Choroid plexus epithelial cell (primary cell): ENCODE measurements around the gene P4HA2.
A peak's percentile ranks its signal among the peaks of the same experiment; 100 is the strongest.

Experiments
- DNase-seq: peaks from one replicate; pipeline ENCODE4 v3.0.0-alpha.2; 2010; ENCODE audit warnings: low read depth
- H3K4me3 ChIP-seq: 2 replicates; pipeline ENCODE4 v1.5.1; 2011; ENCODE audit warnings: low read depth, mild to moderate bottlenecking, control low read depth, low read length, moderate library complexity
- TF ChIP-seq, protein P1 (sequence below): conservative IDR thresholded peaks from 2 replicates; pipeline ENCODE4 v1.5.1; 2011; ENCODE audit warnings: low read depth, mild to moderate bottlenecking, control low read depth, inconsistent platforms, low read length, moderate library complexity

P4HA2 gene

DNA sequence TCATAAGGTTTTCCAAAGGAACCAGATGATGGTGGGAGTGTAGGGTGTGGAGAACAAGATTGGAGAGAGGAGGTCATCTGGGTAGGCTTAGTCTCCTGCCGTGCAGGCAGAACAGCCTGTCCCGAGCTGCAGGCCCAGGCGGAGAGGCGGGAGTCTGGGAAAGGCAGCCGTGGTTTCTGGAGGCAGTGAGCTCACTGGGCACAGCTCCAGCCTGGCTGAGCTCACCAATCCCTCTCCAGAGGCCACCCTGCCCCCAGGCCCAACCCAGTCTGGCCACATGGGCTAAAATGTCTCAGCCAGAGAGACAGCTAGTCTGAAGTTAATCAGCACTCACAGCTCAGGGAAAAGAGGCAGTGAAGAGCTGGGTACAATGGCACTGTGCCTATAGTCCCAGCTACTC is 12.3 kb downstream of the P4HA2 start:
- H3K4me3 ChIP-seq = no peak overlapping the region
- DNase-seq = peak; percentile 98
- TF ChIP-seq, protein P1, sequence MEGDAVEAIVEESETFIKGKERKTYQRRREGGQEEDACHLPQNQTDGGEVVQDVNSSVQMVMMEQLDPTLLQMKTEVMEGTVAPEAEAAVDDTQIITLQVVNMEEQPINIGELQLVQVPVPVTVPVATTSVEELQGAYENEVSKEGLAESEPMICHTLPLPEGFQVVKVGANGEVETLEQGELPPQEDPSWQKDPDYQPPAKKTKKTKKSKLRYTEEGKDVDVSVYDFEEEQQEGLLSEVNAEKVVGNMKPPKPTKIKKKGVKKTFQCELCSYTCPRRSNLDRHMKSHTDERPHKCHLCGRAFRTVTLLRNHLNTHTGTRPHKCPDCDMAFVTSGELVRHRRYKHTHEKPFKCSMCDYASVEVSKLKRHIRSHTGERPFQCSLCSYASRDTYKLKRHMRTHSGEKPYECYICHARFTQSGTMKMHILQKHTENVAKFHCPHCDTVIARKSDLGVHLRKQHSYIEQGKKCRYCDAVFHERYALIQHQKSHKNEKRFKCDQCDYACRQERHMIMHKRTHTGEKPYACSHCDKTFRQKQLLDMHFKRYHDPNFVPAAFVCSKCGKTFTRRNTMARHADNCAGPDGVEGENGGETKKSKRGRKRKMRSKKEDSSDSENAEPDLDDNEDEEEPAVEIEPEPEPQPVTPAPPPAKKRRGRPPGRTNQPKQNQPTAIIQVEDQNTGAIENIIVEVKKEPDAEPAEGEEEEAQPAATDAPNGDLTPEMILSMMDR = no peak

DNA sequence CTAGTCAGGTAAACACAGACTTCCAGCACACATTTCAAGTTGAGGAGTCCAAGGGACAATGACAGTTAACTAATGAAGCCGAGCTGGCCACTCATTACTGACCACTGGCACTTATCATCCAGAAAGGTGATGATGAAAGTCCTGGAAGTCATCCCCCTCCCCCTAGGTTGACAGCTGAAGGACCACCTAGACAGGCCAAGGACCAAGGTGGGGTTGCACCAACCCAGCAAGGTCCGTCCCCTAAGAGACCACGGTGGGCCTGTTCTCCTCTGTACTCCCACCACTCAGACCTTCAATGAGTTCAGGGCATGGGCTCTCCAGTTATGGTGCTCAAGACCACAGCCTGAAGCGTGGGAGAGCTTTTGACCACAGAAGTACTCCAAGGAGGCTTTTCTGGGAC is 13.2 kb downstream of the P4HA2 start:
- TF ChIP-seq, protein P1 = no peak
- no peak for DNase-seq

DNA sequence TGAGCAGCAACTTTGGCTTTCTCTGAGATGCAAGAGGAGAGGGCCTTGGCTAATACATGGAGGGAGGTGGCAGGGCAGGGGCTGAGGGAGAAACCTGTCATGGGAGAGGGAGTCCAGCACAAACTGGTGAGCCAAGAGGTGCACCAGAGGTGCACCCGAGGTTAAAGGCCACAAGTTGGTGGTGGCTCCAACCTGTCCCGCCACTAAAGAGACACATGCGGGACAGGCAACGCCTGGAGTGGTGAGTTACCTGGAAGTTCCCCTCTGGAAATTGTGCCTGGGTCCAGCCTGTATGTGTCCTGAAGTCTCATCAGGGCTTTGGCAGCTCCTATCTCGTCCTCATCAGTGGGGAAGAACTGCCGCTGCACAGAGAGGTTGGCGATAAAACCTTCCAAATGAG is 14.0 kb downstream of the P4HA2 start:
- no peak for DNase-seq
- TF ChIP-seq, protein P1 = no peak
- H3K4me3 ChIP-seq = no peak overlapping the region

More for the DNA sequence above, 13.2 kb downstream of the P4HA2 start:
- H3K4me3 ChIP-seq = no peak overlapping the region

DNA sequence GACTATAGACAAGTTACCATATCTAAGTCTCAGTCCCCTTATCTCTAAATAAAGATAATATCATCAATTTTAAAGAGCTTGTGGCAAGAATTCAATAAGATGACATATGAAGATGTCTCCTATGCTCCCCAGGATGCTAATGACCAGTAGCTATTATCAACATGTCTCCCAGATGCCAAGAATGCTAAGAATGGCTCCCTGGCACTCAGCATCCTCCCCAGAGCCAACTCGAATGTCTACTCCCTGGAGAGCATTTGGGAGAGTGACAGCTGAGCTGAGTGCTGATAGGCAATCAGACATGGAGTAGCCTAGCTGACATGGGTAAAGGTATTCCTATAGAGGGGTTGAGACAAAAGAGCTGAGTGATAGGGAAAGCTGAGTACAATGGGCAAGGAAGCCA is 15.9 kb downstream of the P4HA2 start:
- no peak overlapping the region for H3K4me3 ChIP-seq
- TF ChIP-seq, protein P1 = no peak
- peak; percentile 22 for DNase-seq

DNA sequence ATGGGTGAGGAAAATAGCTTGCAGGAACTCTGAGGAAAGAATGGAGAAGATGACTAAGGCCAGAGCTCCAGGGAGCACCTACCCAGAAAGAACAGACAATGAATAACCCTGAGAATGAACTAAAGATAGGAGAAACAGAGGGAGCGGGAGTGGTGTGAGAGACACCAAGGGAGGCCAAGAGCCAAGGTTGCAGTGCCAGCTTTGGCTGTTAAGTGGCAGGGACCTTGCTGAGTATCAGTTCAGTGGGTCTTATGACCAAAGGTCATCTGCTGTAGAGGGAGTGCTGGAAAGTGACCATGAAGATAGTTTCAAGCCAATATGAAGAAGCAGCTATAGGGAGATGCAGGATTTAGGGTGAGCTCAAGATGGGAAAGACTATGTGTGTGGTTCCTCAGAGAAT is 16.7 kb downstream of the P4HA2 start:
- DNase-seq = no peak
- TF ChIP-seq, protein P1 = no peak
- H3K4me3 ChIP-seq = no peak overlapping the region

DNA sequence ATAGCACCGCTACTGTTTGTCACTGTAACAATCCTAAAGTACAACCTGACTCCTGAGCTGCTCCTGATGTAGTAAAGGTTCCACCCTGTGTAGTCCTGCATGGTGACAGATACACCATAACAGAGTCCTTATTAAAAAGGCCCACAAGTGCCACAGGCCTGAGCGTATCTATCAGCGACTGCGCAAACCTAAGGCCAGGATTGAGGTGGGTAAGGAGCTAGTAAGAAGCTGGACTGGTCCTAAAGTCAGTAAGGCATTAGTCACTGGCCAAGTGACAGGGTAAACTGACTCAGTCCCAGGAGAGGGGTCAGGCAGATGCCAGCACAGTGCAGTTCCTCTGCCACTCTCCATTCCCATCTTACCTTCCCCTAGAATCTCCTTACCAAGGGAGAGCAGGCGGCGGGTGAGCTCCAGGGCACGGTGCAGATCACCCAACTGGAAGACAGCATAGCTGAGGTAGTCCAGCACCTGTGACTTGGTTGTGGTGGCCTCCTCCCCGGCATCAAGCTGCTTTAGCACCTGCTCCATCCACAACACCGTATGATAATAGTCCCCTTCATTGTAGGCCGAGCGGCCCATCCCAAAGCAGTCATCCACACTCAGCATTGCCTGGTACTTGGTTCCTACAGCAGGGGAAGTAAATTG is 17.6 kb downstream of the P4HA2 start:
- no peak overlapping the region for H3K4me3 ChIP-seq
- DNase-seq = no peak
- TF ChIP-seq, protein P1 = no peak

DNA sequence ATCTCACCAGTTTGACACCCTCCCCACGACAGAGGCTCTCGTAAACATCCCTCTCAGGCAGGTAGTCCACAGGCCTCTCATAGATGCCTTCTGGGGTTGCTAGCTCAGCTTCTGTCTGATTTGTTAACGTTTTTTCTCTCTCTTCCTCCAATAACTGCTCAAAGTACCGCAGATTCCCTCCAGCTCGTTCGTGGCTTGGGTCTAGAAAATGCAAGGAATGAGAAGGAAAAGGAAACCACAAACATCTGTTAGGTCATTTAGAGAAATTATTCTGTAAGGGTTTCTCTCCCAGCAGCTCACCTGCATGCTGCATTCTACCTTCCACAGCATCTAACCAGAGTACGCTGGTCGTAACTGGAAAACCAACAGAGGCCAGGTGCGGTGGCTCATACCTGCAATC is 18.5 kb downstream of the P4HA2 start:
- DNase-seq = peak; percentile 79
- TF ChIP-seq, protein P1 = no peak
- no peak overlapping the region for H3K4me3 ChIP-seq
